OCI-LY7 (cell line): ENCODE data around the gene B4GALNT4.

Experiments
- CTCF ChIP-seq: fragments of 200-600 bp; sonication (generic); conservative IDR thresholded peaks from 2 replicates; pipeline ENCODE4 v1.5.1; 2014; ENCODE audit warnings: mild to moderate bottlenecking, antibody characterized with exemption, low read length, moderate library complexity, mixed read lengths
- EZH2phosphoT487 ChIP-seq: fragments of 200-600 bp; sonication (generic); IDR thresholded peaks from 2 replicates; pipeline ENCODE4 v1.6.1; 2018; ENCODE audit warnings: low read depth, borderline replicate concordance, mild to moderate bottlenecking, mixed run types, antibody characterized with exemption, low read length, moderate library complexity, mixed read lengths

GRCh38 chr11:422249-422656 is 53.0 kb downstream of the B4GALNT4 start:
- TF ChIP-seq CTCF (no peak), EZH2phosphoT487 (no peak)
